HG02678 (cell line): ENCODE data around the gene YBX1.

Experiments
- ATAC-seq: cut with Tn5 transposase; IDR thresholded peaks from one replicate; pipeline ENCODE4 v1.9.1; 2021; ENCODE audit warnings: mild to moderate bottlenecking, moderate library complexity; ENCODE audit not compliant: unreplicated experiment

The YBX1 gene

GRCh38 chr1:42734201-42735035 is 52.2 kb downstream of the YBX1 start:
- ATAC-seq = no peak

GRCh38 chr1:42735056-42735455 is 52.8 kb downstream of the YBX1 start:
- no peak for ATAC-seq

GRCh38 chr1:42735477-42736105 is 53.4 kb downstream of the YBX1 start:
- ATAC-seq = no peak

- ATAC-seq = no peak
Measured at GRCh38 chr1:42736152-42736551, 53.9 kb downstream of the YBX1 start.

- no peak for ATAC-seq
Measured at GRCh38 chr1:42736571-42737200, 54.5 kb downstream of the YBX1 start.

- no peak for ATAC-seq
Measured at GRCh38 chr1:42737257-42737656, 55.0 kb downstream of the YBX1 start.

- no peak for ATAC-seq
Measured at GRCh38 chr1:42737986-42738677, 55.9 kb downstream of the YBX1 start.

GRCh38 chr1:42738678-42739226 is 56.5 kb downstream of the YBX1 start:
- ATAC-seq = no peak

GRCh38 chr1:42739753-42740700 is 57.8 kb downstream of the YBX1 start, which contains the start of gene CLDN19:
Gene CLDN19, minus strand, starts transcription at chr1:42740236. Its CDS starts 173 bp downstream, at chr1:42740063.
- no peak for ATAC-seq

GRCh38 chr1:42740851-42741580 is 58.8 kb downstream of the YBX1 start:
- ATAC-seq = no peak

- ATAC-seq = no peak
Measured at GRCh38 chr1:42741706-42742105, 59.5 kb downstream of the YBX1 start.

- ATAC-seq = no peak
Measured at GRCh38 chr1:42742141-42742540, 59.9 kb downstream of the YBX1 start.

- no peak for ATAC-seq
Measured at GRCh38 chr1:42742617-42743316, 60.5 kb downstream of the YBX1 start.

- no peak for ATAC-seq
Measured at GRCh38 chr1:42743317-42744147, 61.3 kb downstream of the YBX1 start.

GRCh38 chr1:42744148-42744413 is 61.9 kb downstream of the YBX1 start:
- ATAC-seq = no peak

GRCh38 chr1:42745851-42746250 is 63.6 kb downstream of the YBX1 start:
- ATAC-seq = no peak

GRCh38 chr1:42746436-42747105 is 64.4 kb downstream of the YBX1 start:
- ATAC-seq = no peak
